NOMO-1 treated with DMSO at 0.1 percent for 48 hours (cell line): Measurements from ENCODE around the gene GRIA3.
"Not testable (repeated sequence)": the region's sequence is repeated elsewhere in the genome, so short reads cannot be mapped to it uniquely, and the experiment has no call there.

Experiments used
- DNase-seq: peaks from one replicate; lab custom pipeline; 2025; ENCODE audit not compliant: unreplicated experiment; lab: John Stamatoyannopoulos, UW

Gene GRIA3

DNA sequence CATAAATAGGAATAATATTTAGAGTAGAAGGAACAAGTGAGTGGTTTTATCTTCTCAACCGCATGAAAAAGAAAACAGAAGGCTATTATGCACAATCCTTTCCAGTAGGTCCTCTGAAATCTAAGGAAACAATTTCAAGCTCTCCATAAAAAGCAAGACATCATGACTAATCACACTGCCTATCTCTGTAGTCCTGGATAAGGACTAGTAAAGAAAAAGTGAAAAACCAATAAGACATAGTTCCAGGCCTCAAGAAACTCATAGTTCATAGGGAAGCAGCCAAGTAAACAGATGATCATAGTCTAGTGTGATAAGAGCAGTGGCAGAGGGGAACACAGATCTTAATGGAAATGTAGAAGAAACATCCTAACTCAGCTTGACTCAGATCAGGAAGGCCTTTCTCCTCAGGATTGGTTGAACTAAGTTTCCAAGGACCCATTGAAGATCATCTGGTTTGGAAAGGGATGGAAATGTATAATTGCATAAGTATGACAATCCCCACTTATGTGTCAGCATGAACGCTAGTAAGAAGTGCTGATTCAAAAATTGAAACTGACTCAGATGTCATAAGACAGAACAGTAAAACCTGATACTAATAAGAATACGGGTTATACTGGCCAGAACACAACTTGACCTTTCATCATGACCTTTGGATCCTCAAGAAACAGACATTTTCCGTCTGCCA, 155.3 kb downstream of the GRIA3 start:
- DNase-seq: no peak

DNA sequence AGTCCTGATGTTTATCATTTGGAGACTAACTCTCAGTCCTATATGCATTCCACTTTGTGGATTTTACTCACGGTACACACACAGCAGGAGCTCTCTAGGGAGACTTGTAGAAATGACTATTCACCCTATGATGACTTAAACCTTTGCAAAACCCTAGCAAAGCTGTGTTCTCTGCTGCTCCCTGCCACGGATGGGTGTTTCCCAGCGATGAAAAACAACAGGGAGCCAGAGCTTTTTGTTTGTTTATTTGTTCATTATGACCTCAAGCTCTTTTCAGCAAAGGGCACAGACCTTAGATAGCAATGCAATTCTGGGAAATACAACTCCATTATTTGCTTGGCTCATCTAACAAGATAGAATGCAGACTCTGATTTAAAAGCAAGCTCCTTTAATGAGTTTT, 156.6 kb downstream of the GRIA3 start:
- DNase-seq: no peak

DNA sequence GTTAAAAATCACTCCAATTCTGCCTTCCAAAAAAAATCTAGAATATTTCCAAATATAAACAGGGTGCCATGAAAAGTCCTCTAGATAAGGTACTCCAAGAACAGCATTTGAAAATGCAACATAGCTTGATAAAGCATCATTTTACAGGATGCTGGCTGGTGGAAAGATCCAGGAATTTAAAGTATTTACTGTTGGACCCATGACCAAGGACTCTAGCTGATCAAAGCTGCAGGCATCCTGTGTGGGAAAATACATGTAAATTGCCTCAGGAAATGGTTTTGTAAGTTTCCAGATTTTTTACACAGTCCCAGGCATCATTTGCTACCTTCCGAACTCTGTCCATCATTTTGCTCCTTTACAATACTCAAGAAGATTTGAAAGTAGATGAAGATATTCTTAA, 164.4 kb downstream of the GRIA3 start:
- no peak for DNase-seq

DNA sequence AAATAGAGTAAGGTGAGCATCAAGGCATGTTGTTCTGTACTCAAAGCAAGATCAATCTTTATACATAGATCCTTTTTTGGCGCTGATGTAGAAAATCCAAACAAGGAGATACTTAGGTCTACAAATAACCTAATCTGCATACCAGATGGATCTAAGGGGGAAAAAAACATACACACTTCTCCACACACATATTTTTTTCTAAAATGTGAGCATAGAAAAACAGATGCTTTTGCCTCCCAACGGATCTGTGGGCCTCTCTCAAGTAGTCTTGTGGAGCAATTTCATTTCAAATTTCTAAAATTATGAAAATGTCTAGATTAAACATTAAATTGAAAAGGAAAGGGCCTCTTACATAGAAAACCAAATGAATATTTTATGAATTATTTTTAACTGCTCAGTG, 166.1 kb downstream of the GRIA3 start:
- no peak for DNase-seq

DNA sequence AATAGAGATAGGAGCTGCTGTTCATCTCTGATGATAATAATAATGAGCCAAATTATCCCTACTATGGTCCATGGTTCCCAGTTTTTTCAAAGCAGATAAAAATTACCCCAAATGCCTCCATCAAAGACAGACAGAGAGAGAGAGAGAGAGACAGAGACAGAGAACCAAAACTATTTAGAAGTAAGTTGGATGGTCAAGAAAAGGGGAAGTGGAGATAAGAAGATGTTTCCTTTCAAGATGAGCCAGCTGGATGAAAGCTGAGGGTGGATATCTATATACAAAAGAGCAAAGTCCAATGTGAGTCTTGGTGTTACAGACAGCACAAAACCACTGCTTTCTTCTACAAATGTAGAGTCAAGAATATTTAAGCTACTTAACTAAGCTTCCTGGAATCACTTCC, 173.9 kb downstream of the GRIA3 start:
- DNase-seq: peak; percentile 63

DNA sequence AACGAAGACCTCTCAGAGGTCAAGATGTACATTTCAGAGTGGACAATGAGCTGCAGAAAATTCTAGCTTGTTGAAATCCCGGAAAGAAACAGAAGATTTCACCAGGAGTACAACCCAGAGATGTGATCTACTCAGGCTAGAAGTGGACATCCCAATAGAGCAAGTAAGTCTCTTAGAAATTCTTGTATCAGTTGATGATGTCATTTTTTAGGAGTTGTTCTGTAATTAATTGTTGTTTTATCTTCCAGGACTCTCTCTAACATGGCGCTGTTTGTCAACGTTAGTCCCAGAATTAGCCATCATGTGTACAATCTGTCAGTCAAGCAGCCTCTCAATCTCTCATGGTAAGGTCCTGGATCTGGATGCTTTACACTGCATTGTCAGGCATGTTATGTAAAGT, 174.4 kb downstream of the GRIA3 start:
- DNase-seq: no peak

DNA sequence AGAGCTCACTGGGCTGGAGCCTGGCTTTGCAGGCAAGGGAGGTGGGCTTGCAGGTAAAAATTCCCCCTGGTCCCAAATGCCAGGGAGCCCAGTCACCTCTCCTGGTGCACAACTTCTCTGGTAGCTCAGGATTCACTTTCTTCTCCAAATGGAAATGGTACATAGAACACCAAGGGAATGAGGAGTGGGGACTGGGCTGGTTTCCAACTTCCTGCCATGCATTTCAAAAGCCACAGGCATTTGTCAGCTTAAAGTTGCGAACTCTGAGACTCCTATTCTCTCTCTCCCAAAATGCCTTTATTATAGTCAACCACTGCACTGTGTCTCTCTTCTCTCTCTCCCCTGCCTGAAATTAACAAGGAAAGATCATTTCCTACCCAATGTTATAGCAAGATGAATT, 177.3 kb downstream of the GRIA3 start:
- DNase-seq: no peak

DNA sequence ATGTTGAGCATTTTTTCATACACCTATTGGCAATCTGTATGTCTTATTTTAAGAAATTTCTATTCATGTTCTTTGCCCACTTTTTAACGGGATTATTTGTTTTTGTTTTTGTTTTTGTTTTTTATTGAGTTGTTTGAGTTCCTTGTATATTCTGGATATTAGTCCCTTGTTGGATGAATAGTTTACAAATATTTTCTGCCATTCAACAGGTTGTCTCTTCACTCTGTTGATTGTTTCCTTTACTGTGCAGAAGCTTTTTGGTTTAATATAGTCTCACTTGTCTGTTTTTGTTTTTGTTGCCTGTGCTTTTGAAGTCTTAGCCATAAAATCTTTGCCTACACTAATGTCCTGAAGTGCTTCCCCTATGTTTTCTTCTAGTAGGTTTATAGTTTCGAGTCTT, 202.1 kb downstream of the GRIA3 start:
- DNase-seq: not testable (repeated sequence)

DNA sequence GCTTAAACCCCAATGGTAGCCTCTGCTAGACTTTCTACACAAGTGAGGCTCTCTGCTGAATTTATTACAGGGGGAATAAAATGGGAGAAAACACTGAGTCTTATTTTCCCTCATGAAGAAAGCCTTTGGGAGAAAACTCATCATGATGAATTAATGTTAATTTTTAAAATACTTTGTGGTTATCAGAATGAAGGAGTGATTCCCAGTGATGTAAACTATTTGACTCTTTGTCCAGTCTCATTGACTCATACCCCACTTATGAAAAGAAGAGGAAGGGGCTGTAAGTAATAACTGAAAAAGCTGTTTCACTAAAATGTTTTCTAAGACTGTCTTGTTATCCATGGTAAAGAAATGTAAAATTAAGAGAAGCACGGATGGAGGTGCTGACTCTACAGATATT, 208.8 kb downstream of the GRIA3 start:
- no peak for DNase-seq

DNA sequence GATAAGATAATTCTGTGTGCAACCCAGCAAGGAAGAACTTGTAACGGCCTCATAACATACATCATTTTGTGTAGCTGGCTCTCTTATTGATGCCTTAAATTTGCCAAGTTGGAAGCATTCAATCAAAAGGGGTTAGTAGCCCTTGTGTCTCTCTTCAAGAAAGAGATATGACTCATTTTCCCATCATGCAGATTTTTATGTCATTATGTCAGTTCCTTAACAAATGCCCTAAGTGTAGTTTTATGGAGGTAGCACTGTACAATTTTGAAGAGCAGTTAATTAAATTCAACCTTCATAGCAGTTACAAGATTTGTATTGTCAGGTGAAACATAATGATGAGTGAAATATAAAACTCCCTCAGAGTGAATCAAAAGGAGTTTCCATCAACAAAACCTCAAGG, 215.6 kb downstream of the GRIA3 start:
- DNase-seq: no peak

DNA sequence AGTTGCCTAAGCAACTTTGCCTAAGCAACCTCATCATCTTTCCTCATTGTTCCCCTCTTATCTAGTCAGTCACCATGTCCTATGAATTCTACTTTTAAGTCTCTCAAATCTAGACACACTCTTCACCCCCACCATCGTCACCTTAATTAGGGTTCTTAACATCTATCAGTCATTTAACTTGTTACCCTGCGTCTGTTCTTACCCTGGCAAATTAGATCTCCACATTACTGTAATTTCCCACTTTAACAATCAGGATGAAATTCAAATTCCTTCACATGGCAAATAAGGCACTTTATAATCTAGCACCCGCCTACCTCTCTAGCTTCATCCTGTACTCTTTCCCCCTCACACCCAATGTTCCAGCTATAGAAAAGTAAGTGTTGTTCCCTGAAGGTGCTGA, 221.2 kb downstream of the GRIA3 start:
- no peak for DNase-seq

DNA sequence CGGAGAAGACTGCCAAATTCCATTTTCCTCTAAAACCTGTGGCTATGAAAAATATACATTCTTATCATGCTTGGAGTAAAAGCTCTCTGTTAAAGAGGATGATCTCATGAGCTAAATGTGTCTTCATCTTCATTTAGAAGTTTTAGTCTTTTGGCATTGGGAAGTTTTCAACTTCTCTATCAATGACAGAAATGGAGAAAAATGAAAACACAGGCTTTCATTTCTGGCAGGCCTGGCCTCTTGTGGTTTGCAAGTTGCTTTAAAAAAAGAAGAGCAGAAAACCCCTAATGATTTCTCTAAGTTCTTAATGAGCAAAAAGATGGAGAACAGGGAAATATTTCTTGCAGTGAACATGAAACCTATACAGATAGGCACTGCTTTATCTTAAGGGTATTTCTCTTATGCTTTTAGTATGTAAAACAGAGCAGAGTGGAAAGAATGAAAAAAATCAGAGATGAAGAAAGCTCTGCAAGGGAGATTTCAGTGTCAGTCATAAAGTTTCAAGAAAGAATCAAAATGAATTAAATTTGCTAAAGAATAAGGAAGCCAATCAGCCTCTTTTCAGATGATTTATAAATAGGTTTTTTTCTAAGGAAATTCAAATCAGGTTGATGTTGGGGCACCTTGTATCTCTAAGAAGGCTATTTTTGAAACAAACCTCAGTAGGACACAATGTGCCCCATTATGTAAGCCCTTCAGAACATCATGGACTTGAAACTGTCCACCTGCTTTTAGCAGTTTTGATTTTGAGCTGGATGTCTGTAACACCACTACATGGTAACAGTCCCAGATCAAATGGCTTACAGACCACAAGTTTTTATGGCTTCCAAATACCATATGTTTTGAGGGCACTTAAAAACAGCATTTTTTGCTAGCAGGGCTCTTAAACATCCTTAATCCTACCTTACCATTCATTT, 225.0 kb downstream of the GRIA3 start:
- DNase-seq: no peak

DNA sequence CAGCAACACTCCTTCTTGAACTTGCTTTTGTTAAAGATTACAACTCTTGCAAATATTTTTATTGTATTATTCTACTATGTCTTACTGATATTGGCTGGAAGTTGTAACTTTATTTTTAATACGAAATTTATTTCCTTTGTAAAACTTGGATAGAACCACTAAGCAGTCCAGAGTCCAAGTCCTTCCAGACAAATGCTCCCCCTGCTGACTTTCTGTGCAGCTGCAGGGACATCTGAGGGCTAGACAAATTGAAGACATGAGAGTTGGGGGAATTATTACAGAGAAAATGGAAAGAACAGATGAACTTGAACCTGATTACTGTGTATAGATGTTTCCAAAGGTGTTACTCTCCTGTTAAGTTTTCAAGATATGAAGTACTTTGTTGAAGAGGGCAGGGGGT, 238.8 kb downstream of the GRIA3 start:
- no peak for DNase-seq

DNA sequence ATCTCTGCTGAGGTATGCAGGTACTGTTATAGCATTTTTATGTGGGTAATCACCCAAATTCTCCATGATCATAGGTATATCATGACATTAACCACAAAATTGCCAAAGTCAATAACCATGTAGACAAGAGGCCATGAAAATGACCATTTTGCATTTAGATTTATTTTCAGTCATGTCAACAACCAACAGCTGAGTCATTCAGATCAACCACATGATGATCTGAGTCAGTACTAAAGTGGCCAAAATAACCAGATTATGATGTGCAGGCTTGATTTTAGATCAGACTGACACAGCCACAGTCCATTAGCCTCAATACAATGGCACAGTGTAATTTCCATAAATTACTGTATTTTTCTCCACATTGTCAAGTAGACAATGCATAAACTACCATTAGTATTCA, 240.5 kb downstream of the GRIA3 start:
- no peak for DNase-seq

DNA sequence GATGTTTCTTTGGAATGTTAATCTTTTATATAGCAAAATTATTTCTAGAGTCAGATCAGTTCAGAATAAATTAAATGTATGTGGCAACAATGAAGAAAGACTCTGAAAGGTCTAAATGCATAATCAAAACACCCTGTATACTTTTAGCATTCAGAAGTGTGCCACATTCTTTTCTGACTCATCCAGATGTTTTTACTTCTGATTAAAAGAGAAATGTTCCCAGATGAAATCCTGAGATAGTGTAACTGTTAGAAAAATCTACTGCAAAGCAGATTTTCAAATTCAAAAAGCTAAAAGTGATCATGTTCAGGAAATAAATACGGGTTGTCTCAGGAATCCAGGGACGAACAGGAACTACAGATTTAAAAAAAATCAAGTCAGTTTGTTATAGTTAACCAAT, 241.4 kb downstream of the GRIA3 start:
- DNase-seq: no peak

DNA sequence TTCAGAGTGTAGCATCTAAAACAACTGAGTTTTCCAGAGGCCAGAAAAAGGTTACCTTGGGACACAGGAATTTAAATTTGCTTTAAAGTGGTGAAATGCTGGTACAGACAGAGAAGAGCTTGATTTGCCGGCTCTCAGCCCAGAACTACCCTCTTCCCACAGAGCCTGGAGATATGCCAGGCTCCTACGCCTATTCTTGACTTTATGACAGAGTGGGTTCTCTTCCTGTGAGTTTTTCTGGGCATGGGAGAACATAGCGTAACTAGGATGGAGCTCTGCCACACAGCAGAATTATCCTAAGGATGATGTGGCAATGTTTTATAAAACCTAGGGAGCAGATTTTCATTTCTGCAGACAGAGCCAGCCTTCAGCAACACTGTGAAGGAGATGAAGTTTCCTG, 241.8 kb downstream of the GRIA3 start:
- no peak for DNase-seq

DNA sequence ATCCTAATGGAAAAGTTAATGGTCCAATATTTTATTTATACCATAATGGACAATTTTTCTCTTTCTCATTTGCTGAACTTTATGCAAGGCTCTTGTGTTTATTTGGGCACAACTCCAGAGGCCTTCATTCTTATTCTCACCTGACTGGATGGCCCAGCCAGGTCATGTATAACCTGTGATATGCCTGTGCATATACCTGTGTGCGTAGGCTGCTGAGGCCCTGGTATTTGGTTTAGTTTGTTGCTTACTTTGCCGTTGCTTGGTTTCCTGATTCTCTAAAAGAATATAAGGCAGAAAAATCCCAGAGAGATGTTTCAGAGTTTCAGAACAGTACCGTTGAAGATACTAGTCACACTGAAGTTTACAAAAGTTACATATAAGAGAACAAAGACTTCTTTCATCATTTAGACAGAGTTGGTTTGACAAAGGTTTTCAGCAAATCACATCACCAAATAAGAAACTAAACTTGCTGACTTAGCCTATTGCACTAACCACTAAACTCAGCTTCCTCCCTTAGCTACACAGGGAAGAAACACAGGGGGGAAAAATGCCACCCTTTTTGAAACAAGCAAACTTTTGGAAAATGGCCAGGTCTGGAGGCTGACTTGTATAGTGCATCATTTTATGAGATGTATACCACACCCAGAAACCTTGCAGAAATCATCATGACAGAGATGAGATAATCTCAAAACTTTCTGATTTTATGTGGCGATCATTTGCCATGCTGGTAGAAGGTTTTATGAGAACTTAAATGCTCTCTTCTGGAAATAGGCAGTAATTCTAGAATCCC, 248.5 kb downstream of the GRIA3 start:
- DNase-seq: no peak

DNA sequence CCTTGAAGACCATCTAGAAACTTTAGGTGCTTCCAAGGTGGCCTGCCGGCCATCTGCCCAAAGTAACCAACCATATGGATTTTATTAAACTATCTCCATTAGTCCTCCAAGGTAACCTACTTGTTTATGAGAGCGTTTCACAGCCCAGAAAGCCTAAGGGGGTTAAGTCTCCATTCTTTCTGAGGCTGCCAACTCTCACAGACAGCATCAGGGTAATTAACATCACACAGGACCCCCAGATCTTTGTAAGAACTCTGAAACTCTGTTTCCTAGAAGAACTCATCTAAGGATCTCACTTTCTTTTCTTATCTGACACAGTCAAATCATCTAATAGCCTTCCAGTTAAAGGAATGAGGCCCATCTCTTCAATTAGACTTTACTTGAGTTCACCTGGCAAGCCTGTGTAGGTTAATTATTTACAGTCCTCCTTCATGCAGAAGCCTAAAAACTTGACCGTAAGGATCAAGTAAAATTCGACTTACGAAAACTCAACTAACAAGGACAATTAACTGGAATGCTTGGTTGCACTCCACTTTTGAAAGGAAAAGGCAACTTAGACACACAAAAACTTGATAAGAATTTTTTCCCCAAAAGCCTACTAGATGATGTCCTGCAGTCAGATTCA, 252.5 kb downstream of the GRIA3 start:
- no peak for DNase-seq

DNA sequence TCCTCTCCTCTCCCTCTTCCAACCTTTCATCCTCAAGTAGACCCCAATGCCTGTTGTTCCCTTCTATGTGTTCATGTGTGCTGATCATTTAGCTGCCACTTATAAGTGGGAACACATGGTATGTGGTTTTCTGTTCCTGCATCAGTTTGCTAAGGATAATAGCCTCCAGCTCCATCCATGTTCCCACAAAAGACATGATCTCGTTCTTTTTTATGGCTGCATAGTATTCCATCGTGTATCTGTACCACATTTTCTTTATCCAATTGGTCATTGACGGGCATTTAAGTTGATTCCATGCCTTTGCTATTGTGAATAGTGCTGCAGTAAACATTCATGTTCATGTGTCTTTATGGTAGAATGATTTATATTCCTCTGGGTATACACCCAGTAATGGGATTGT, 255.8 kb downstream of the GRIA3 start:
- DNase-seq: not testable (repeated sequence)

DNA sequence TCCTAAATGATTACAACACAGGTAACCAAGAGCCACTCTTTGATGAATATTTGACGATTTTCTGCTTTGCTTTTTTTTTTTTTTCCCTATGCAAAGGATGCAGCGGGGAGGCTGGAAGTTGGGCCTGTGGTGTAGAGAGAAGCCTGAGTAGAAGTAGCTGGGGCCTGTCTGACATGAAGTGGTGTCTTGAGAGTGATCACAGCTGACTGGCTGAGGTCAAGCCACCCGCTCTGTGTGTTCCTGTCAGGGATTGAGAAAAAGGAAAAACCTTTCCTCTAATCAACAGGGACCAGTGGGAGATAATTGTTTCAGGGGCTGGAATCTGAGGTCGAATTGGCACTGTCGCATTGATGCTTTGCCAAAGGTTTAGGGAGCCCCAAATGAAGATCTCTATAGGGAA, 258.7 kb downstream of the GRIA3 start:
- DNase-seq: no peak

DNA sequence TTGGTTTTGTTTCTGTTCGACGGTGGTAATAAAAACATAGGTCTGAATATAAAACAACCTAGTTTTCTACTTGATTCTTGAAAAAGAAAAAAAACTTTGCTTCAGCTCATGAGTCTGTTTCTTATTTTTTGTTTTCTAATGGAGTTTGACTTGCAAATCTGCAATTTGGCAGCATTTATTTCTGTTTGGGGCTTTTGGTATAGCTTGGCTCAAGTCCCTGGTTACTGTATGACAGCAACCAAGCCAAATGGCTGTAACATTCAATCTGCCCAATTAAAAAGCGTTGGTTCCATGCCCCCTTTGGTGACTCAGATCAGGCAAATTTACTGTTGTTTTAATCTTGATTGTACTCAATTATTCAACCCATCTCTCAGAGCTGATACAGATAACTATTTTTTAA, 263.4 kb downstream of the GRIA3 start:
- DNase-seq: no peak
